Kidney tubule cell (primary cell): ENCODE results near the gene DHRS4.
"Not testable (repeated sequence)": the region's sequence is repeated elsewhere in the genome, so short reads cannot be mapped to it uniquely, and the experiment has no call there.

Source experiments
- DNase-seq: peaks from one replicate; pipeline ENCODE4 v3.0.0-alpha.2; 2018; ENCODE audit warnings: low spot score

Gene DHRS4

DNA sequence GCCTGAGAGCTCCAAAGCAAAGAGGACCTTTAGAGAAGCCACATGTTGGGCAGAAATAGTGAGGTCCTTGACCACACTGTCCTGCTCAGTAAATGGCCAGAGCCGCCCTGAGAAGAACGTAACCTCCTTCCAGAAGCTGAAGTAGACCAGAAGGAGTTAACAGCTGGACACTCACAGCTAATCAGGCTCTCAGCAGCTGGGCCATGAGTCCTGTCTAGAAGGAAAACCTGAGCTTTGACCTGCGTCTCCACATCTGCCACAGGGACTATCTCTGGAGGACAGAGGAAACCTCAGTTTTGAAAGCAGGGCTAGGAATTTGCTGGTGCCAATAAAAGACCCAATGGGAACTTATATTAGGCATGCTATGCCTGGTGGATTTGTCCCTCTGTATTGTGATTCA lies 12.3 kb upstream of the DHRS4 start:
- no peak for DNase-seq

DNA sequence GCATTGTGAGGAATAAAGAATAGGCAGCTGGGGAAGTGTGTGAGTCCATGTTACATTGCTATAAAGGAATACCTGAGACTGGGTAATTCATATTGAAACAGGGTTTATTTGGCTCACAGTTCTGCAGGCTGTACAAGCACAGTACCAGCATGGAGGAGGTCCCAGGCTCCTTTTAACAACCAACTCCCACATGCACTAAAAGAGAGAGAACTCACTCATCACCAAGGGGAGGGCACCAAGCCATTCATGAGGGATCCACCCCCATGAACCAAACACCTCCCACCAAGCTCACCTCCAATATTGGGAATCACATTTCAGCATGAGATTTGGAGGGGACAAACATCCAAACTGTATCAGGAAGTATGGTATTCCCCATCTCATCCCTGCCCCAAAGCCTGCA lies 11.9 kb upstream of the DHRS4 start:
- no peak for DNase-seq

DNA sequence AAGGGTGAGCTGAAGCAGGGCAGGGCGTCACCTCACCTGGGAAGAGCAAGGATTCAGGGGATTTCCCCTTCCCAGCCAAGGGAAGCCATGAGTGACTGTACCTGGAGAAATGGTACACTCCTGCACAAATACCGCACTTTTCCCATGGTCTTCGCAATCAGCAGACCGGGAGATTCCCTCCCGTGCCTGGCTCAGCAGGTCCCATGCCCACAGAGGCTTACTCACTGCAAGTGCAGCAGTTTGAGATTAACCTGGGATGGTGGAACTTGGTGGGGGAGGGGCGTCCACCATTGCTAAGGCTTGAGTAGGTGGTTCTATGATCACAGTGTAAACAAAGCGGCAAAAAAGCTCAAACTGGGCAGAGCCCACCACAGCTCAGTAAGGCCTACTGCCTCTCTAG lies 11.0 kb upstream of the DHRS4 start:
- peak; percentile 95 for DNase-seq

DNA sequence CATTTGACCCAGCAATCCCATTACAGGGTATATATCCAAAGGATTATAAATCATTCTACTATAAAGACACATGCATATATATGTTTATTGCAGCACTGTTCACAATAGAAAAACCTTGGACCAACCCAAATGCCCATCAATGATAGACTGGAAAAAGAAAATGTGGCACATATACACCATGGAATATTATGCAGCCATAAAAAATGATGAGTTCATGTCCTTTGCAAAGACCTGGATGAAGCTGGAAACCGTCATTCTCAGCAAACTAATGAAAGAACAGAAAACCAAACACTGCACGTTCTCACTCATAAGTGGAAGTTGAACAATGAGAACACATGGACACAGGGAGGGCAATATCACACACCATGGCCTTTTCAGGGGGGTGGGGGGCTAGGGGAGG lies 4.5 kb upstream of the DHRS4 start:
- DNase-seq = not testable (repeated sequence)

DNA sequence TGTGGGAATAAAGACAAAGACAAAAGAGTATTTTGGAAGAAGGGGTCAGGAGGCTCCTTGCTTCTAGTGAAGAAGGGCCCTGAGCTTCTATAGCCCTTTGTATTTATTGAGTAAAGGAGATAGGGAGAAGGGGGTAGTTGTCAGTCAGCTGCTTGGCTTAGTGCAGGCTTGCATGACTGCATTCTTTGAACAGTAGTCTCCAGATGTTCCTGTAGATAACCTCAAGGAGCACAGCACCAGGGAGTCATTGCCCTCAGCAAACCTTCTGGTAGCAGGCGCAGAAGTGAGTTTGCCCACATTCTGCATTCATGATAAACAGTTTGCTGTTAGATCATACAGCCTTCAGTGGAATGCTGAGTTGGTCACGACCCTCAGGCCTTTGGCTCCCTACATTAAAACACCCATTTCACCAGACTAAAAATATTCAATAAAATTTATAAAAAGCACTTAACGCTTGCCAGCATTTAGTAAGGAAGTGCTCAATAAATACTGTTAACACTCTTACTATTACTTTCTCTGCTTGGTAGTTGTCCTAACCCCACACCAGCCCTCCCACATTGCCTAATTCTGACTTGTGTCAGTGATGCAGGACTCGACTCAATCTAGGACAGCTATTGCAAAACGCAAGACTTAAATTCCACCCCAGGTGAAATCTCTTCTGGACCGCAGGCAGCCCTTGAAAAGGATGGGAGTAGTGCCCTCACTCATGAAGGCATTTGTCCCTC lies 3.0 kb upstream of the DHRS4 start:
- DNase-seq = no peak

DNA sequence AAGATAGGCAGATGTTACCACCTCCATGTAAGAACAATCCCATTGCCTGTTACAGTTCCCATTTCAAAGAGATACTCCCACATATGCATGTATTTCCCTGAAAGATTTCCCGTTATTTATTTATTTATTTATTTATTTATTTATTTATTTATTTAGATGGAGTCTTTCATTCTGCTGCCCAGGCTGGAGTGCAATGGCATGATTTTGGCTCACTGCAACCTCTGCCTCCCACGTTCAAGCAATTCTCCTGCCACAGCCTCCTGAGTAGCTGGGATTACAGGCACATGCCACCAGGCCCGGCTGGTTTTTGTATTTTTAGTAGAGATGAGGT lies 2.5 kb upstream of the DHRS4 start:
- DNase-seq = not testable (repeated sequence)

DNA sequence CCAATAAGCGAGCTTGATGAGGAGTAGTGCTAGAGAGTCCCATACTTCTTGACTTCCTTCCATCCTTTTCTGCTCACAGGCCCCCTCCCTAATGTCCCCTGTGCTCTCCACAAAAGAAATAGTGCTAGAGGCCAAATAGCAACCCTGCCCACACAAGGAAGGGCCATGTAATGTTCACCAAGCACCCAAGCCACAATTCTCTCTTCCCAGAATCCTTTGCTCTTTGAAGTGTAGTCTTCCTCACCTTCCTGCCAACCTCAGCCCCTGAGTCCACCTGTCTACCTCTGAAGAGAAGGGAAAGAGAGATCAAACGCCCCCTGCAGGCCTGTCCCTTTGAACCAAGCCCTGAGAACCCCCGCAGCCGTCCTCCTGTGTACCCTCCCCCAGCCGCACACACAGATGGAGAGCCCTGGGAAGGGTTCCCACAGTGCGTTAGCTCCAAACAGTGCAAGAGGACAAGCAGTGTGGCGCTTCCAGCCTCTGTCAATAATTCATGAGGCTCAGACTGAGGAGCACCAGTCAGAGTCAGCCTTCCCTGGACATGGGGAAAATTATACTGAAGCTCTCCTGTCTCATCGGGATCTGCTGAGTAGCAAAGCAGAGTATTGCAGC lies 1.9 kb upstream of the DHRS4 start:
- peak; percentile 35 for DNase-seq

DNA sequence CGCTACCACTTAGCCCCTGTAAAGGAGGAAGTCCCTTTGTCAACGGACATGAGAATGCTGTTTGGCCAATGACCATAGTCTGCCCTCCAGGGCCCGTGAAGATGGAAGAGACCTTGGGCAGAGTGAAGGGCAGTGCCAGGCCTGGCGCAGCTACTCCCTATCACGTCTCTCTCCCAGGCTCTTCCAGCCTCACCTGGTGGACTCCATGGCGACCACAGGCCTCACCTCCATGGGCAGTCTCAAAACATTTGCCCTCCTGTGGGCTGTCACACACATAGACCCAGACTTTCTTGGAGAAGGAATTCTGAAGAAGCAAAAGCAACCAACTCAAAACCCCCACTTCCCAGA lies 480 bp upstream of the DHRS4 start:
- DNase-seq = not testable (repeated sequence)

DNA sequence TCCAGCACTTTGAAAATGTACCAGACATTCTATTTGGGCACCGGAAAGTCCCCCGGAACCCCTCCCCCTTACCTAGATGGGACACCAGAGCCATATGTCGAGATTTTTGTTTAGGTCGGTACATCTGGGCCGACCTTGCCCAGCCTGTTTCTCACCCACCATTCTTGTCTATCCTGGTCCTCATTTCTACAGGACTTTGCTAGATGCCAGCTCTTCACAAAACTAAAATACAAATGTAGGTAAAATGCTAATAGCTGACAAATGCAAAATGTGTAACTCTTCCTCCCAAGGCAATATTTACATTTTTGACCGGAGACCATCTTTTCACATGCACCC lies 677 bp downstream of the DHRS4 start:
- not testable (repeated sequence) for DNase-seq

DNA sequence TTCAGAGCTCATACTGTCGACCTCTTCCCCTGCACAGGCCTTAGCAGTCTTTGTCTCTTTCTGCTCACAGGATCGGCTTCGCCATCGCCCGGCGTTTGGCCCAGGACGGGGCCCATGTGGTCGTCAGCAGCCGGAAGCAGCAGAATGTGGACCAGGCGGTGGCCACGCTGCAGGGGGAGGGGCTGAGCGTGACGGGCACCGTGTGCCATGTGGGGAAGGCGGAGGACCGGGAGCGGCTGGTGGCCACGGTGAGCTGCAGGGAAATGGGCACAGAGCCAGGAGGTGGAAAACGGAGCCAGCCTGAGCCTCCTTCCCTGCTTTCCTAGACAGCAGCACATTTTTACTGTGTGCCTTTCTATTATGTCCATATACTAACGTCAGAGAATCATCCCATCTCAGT lies 1.4 kb downstream of the DHRS4 start:
- DNase-seq = peak; percentile 47

DNA sequence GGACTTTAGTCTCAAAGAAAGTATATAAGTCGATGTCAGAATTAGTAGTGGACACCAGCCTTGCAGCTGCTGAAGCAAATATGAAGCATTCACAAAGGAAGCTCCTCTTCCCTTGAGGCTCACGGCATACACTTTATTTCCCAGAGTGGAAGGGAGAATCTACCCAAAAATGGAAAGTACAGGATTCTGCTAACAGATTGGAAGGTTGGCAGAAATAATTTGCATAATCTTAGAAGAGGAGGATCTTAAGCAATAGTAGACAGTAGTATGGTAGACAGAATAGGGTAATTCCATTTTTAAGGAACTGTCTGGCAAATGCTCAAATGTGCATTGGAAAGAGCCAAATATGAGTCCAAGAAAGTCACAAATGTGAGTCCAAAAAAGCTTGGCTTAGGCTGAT lies 2.2 kb downstream of the DHRS4 start:
- DNase-seq = not testable (repeated sequence)

DNA sequence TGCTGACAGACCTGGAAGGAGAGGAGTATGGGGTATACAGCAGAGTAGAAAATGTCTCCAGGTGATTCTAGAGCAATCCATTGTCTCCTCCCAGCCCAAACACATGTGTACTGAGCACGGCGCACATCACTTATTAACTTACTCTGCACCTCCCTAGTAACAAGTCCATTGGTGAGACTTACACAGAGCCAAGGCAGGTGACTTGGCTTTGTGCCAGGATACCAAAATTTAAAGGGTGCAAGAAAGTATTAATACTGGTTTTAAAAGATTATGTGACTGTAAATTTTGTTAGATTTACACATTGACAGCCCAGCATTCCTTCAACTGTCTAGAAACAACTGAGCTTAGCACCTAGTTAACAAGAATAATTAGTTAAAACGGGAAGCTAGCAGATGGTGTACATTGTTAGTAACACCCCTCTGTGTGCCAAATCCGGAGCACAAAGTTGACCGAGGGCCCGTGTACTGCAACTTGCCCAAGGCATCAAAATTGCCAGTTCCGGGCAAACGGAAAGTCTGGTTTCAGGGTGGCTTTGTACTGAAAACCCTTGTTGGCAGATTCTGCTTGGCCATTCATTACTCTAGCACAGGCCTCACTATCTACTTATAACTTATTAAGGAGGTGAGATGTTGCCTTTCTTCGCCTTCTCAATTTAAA lies 4.5 kb downstream of the DHRS4 start:
- not testable (repeated sequence) for DNase-seq

DNA sequence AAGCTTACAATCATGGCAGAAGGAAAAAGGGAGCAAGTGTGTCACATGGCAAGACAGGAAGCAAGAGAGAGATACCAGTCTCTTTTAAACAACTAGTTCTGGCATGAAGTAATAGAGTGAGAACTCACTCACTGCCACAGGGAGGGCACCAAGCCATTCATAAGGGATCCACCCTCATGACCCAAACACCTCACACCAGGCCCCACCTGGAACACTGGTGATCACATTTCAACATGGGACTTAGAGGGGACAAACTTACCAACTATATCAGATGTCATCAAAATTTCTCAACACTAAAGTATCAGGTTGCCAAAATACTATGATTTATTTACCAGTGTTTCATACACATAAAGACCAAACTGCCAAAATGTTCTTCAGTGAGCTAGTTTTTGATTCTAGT lies 7.3 kb downstream of the DHRS4 start:
- not testable (repeated sequence) for DNase-seq

DNA sequence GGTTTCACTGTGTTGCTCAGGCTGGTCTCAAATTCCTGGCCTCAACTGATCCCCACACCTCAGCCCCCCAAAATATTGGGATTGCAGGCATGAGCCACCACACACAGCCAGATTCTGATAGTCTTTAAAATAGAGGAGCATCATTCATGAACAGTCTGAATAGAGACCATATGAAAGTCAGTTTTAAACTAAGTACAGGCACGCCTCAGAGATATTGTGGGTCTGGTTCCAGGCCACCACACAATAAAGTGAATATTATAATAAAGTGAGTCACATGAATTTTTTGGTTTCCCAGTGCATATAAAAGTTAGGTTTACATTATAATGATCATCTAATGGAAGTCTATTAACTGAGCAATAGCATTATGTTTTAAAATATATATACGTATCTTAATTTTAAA lies 8.1 kb downstream of the DHRS4 start:
- not testable (repeated sequence) for DNase-seq

DNA sequence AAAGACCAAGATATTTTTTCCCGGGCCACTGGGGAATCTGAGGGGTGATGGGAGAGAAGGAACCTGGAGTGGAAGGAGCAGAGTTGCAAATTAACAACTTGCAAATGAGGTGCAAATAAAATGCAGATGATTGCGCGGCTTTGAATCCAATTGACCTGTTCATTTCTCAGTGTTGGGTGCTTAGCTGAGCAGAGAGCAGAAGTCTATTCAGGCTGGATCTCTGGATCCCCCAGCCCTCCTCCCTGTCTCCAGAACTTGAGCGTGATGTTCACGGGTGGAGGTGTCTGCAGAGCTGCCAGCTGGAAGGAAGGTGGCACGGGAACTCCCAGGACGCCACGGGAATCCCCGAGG lies 15.5 kb downstream of the DHRS4 start:
- DNase-seq = not testable (repeated sequence)

DNA sequence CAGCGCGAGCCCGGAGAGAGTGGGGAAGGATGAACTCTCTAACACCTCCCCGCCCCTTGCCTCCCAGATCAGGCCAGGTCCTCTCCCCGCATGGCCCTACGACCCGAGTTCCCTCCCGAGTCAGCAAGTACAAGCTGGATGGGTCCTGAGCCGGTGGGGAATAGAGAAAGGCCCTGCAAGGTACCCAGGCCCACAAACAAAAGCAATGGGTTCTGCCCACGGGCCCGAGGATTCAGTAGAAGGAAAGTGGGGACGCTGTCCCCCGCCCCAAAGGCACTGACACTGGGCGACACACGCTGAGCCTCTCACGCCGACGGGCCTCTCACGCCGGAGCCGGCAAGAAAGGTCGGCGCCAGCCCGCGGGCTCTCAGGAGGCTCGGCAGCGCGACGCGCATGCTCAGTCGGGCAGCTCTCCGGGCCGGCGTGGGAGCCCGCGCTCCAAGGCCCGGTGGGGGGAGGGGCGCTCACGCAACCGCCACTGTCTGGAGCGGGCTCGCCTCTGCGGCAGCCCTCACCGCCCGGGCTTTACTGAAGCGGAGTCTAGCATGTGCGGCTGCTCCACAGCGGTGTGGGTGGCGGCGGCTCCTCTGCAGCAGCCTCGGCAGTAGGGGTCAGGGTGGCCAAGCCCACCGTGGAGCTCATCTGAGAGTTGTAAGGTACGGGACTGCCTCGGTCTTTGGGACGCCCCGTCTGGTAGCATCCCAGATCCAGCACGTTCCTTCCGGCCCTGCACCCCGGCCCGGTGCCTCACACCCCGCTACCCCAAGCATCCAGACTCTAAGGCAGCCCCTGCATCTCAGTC lies 16.1 kb downstream of the DHRS4 start:
- DNase-seq = not testable (repeated sequence)

DNA sequence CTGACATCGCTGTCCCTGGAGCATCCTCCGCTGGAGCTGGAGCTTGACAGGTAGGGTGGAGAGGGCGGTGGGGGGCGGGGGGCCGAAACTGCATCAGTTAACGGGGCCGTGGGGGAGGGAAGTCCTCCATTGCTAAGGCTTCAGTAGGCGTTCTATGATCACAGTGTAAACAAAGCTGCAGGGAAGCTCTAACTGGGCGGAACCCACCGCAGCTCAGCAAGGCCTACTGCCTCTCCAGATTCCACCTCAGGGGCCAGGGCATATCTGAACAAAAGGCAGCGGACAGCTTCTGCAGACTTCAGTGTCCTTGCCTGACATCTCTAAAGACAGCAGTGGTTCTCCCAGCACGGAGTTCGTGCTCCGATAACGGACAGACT lies 16.7 kb downstream of the DHRS4 start:
- DNase-seq = not testable (repeated sequence)

DNA sequence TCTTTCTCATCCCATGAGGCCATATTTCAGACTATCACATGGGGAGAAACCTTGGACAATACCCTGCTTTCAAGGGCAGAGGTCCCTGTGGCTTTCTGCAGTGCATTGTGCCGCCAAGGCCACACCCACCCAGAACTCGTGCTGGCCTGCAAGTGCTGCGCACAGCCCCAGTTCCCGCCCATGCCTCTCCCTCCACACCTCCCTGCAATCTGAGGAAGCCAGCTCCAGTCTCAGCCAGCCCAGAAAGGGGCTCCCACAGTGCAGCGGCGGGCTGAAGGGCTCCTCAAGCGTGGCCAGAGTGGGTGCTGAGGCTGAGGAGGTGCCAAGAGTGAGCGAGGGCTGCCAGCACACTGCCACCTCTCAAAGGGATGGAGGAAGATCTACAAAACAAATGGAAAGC lies 19.6 kb downstream of the DHRS4 start:
- DNase-seq = not testable (repeated sequence)

DNA sequence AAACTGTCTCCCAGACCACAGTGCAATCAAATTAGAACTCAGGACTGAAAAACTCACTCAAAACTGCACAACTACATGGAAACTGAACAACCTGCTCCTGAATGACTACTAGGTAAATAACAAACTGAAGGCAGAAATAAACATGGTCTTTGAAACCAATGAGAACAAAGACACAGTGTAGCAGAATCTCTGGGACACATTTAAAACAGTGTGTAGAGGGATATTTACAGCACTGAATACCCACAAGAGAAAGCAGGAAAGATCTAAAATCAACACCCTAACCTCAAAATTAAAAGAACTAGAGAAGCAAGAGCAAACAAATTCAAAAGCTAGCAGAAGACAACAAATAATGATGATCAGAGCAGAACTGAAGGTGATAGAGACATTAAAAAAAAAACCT lies 20.5 kb downstream of the DHRS4 start:
- DNase-seq = not testable (repeated sequence)

DNA sequence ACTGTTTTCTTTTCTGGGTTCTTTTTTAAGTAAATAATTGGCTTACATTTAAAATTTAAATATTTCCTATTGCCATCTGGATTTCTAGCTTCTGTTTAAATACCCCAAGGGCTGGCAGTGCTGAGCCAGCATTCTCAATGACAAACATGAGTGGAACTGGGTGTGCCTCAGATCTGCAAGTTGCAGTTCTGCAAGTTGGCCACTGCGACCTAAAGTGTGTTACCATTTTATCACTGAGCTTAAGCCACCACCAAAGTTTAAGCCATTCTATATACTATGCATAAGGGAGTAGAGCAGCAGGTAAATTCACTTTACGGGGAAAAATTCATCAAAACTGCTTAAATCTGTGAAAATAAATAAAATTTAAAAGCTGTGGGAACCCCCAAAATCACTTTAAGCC lies 23.6 kb downstream of the DHRS4 start:
- not testable (repeated sequence) for DNase-seq

DNA sequence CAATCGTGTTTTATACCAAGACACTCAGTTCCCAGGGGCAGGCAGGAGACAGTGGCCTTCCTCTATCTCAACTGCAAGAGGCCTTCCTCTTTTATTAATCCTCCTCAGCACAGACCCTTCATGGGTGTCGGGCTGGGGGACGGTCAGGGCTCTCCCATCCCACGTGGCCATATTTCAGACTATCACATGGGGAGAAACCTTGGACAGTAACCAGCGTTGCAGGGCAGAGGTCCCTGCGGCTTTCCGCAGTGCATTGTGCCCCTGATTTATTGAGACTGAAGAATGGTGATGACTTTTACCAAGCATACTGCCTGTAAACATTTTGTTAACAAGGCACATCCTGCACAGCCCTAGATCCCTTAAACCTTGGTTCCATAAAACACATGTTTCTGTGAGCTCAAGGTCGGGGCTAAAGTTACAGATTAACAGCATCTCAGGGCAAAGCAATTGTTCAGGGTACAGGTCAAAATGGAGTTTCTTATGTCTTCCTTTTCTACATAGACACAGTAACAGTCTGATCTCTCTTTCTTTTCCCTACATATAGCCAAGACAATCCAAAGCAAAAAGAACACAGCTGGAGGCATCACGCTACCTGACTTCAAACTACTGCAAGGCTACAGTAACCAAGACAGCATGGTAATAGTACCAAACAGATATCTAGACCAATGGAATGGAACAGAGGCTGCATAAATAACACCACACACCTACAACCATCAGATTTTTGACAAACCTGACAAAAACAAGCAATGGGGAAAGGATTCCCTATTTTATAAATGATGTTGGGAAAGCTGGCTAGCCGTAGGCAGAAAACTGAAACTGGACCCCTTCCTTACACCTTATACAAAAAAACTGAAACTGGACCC lies 28.6 kb downstream of the DHRS4 start:
- DNase-seq = not testable (repeated sequence)
